Fibroblast of gingiva (primary cell): ENCODE measurements around the gene ETS2.
"Not testable (repeated sequence)": the region's sequence is repeated elsewhere in the genome, so short reads cannot be mapped to it uniquely, and the experiment has no call there.

Source experiments
- DNase-seq: peaks from one replicate; pipeline ENCODE4 v3.0.0-alpha.2; 2011; ENCODE audit warnings: low read depth

ETS2 gene

DNA sequence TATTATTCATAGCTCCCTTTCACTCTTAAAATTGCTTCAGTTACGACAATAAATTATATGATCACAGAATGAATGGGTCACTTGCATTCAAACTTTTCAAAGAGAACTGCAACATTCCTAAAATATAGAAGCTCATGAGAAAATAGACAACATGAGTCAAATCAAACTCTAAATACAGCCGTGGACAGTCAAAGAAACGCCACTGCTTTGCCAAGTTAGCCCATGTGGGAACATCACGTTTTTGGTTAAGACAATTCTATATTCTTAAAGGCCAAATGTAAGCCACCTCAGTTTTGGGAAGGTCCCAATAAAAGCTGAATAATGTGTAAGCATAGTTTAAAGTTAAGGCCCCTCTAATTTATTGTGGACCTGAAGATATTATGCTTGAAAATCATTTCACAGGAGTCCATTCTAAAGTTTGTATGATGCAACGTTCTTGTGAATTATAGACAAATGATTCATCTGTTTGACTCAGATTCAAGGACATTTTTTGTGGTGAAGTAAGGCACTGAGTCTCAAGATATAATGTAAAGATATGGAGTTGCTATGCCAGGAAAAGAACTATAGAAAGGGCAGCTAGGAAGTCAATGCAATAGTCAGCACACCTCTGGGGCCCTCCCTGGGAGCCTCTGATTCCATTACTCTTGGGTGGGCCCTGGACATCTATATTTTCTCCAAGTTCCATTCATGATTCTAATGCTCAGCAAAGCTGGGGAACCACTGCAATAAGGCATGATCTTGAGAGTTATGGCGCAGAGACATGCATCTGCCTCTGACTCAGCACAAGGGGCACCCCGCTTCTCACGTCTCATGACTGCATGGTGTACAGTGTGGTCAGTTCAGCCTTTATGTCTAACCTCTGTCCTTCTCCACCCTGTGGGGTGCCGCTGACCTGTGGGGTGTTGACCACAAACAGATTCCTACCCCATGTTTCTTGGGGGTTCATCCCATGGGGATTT, 33.9 kb downstream of the ETS2 start:
- peak; percentile 78 for DNase-seq

DNA sequence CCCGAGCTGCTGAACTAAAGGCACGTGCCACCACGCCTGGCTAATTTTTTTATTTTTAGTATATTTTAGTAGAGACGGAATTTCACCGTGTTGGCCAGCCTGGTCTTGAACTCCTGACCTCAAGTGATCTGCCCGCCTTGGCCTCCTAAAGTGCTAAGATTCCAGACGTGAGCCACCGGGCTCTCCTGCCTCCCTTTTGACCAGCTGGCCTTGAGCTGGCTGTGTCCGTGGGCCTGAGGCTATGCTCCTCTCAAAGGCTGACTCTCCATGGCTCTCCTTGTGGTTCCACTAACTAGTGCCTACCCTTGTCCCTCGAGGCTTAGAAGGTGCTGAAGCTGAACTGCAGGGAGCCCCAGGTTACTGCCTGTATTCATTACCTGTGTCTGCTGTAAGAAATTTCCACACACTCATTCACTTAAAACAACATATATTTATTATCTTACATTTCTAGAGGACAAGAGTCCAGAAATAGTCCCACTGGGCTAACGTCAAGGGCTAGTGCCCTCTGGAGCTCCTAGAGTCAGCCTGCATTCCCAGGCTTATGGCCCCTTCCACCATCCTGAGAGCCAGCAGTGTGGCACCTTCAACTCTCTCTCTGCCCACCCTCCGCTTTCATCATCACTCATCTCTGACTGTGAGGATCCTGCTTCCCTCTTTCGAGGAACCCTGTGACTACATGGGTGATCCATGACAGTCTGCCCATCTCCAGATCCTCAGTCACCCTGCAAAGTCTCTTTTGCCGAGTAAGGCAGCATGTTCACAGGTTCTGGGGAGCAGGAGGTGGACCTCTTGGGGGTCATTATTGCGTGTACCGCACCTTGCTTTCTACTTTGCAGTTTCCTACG, 34.9 kb downstream of the ETS2 start:
- no peak for DNase-seq

DNA sequence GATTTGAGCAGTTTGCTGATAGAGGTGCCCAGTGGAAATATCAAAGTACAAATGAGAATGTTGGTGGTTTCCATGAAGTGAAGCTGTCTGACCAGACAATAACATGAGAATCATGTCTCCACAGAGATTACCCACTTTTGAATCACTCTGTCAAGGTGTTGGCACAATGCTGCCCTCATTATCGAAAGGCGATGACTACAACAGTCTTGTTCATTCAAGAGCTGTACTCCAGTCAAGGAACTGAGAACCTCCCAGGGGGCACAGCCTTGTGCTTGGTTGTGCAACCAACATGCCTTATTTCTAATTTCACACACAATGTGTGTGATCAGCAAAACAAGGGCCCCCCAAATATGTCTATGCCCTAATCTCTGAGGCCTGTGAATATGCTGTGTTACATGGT, 35.7 kb downstream of the ETS2 start:
- DNase-seq: no peak

DNA sequence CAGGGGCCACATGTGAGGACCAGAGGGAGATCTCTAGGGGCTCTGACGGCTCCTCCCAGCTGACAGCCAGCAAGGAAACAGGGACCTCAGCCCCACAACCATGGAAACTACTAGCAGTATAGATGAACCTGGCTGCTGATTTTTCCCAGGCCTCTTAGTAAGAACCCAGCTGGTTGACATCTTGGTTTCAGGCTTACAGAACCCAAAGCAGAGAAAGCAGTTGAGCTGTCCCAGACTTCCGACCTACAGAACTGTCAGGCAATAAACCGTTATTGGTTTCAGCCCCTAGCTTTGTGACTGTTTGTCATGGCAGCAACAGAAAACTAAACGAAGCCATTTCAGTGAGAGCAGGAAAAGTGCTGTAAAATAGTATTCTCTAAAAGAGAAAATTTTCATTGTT, 36.4 kb downstream of the ETS2 start:
- DNase-seq: no peak

DNA sequence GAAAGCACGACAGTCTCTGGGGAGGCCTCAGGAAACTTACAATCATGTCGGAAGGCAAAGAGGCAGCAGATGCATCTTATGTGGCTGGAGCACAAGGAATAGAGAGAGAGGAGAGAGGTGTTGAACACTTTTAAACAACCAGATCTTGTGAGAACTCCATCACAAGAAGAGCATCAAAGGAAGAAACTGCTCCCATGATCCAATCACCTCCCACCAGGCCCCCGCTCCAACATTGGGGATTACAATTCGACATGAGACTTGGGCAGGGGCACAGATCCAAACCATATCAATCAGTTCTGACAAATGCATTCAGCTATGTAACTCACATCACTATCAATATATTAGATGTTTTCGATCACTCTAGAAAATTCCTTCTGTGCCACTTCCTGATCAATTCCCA, 37.6 kb downstream of the ETS2 start:
- DNase-seq: no peak

DNA sequence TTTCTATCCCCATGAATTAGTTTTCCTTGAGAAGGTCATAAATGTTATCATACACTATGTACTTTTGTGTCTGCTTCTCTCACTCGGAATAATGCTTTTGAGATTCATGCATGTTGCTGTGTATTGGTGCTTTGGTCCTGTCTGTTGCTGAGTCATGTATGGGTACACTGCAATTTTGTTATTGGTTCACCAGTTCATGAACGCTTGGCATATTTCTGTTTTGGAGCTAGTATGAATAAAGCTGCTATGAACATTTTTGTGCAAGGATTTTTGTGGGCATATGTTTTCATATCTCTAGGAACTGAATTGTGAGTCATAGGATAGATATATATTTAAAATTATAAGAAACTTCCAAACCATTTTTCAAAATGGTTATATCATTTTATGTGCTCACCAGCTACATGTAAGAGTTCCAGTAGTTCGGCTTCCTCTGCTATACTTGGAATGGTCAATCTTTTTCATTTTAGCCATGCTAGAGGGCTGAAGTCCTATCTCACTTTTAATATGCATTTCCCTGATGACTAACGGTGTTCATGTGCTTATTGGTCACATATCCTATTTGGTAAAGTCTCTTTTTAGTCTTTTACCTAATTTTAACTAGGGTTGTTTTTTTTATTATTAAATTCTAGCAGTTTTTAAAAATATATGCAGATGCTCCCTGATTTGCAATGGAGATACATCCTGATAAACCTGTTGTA, 38.2 kb downstream of the ETS2 start:
- peak; percentile 84 for DNase-seq

DNA sequence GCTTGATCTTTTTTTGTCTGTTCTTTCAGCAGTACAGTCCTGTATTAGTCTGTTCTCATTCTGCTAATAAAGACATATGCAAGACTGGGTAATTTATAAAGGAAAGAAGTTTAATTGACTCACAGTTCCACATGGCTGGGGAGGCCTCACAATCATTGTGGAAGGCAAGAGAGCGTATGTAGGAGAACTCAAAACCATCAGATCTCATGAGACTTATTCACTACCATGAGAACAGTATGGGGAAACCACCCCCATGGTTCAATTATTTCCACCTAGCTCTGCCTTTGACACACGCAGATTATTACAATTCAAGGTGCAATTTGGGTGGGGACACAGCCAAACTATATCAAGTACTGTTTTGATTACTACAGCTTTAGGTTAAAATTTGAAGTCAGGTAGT, 39.6 kb downstream of the ETS2 start:
- not testable (repeated sequence) for DNase-seq

DNA sequence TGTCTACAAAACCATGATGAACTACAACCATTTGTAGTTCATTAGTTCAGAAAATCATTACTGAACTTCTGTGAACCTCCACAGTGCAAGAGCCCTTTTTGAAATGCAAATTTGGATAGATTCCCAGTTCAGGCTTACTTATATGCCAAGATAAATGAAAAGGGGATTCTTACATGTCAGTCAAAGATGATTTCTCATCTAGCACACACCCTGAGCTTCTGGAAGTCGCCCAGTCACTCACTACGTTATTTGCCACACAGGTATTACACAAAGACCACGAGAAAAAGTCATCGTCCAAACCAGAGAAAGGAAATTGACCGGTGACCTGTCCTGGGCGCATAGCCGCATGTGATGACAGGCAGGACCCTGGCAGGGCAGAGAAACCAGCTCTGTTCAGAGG, 41.8 kb downstream of the ETS2 start:
- peak; percentile 31 for DNase-seq

DNA sequence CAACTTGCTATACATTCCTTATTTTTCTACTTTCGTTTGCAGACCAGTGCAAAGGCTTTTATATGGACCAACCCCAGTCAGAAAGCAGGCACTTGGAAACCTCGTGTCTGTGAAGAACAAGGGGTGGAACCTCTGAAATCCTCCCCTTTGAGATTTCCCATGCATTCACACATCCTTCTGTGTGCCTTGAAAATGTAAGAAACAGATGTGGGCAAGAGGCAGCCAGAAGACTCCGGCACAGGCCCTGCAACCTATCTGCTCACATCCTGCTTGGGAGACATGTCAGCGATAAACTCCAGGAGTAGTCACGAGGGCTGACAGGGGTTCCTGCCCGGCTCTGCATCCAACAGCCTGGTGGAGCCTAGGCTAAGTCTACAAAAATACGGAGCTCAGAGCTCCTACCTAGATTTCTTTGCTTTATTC, 42.5 kb downstream of the ETS2 start:
- DNase-seq: no peak

DNA sequence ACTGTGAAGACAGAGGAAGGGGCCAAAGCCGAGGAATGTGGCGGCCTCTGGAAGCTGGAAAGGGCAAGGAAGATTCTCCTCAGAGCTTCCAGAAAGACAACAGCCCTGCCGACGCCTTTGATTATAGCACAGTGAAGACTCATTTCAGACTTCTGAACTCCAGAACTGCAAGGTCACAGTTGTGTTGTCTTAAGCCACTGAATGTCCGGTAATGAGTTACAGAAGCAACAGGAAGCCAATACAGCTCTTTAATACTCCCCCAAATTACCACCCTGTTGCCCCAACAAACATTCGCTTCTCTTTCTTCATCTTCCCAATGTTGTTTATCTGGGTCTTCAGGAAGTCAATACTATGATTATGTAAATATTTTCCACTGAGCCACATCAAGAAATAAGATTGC, 44.0 kb downstream of the ETS2 start:
- no peak for DNase-seq

DNA sequence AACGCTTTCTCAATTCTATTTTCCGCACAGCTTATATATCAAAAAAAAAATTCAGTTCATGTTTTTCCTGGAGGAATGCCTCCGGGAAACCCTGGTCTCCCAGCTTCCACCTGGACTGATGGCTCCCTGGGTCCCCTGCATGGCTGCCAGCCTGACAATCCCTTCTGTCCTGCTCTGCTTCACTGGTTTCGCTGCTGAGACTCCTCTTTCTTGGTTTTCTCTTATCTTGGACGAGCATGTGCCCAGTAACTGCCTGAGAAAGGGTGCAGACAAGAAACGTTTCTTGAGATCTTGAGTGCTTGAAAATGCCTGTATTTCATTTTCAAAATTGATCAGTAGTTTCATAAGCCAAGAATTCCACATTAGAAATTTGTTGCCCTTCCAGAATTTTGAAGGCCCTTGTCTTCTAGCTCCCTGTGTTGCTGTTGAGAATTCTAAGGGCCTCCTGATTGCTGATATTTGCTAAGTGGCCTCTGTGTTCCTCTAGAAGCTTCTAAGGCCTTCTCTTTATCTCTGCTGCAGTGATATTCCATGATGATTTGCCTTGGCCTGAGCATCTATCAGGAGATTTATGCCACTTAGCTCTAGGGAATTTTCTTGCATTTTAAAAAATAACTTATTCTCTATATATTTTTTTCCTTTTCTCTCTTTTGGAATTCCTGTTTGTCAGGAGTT, 44.7 kb downstream of the ETS2 start:
- no peak for DNase-seq

DNA sequence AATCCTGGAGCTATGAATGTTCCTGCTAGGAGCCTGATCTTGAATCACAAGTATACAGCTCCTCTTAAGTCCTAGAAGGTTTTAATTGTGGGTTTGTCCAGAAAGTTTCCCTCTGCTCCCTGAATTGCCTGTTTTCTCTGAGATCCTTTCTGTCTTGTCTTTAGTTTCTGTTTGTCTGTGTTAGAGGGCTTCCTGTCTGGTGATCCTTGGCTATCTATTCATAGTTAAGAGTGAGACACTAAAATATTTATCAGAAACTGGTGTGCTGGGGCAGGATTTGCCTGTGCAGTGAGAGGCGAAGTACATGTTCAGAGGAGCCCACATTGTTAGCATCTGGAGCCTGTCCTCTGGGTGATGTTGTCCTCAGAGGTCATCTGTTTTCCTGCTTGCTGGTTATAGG, 45.4 kb downstream of the ETS2 start:
- DNase-seq: no peak

DNA sequence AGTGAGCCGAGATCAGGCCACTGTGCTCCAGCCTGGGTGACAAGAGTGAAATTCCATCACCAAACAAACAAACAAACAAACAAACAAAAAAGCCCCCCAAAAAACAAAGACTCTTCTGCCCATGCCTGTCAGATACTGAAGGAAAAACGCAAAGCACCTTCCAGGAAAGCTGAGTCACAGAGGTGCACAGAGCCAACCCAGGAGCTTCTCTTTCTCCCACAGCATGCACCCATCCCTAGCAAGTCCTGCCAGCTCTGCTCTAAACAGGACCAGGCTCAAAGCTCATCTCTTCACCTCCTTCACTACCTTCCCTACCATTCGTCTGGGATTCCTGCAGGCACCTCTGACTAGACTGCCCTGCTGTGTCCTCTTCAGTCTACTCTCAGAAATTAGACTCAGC, 46.5 kb downstream of the ETS2 start:
- DNase-seq: no peak

DNA sequence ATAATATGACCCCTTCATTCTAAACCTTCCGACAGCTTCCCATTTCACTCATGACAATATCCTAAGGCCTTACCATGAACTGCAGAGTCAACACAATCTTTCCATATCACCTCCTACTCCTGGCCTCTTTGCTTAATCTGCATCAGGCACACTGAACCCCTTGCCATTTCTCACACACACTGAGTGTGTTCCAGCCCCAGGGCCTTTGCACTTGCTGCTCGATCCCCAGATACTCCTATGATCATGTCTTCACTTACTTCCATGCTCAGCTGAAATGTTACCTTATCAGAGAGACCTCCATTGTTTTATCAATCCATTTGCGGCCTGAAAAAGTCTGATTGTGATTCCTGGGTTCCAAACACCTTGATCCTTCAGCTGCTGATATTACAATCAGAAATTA, 47.0 kb downstream of the ETS2 start:
- DNase-seq: no peak

DNA sequence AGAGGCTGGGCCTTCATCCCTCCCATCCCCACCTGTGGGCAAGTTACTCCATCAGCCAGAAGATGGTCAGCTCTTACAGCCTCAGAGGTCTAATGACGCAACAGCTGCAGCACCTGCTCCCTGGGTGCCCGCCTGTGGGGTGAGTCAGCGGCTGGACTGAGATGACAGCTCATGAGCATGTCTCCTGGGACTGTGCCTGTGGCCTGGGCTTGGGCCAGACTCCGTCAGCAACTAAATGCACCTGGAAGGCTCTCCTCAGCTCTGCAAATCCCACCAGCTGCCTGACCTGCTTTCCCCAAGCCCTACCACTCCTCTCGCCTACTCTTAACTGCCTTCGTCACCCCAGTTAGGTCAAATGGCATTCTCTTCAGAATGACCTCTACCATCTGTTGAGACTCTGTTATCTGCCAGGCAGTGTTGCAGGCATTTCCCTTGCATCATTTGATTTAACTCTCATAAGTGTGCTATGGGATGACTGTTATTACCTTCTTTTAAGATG, 47.7 kb downstream of the ETS2 start:
- DNase-seq: peak; percentile 31

DNA sequence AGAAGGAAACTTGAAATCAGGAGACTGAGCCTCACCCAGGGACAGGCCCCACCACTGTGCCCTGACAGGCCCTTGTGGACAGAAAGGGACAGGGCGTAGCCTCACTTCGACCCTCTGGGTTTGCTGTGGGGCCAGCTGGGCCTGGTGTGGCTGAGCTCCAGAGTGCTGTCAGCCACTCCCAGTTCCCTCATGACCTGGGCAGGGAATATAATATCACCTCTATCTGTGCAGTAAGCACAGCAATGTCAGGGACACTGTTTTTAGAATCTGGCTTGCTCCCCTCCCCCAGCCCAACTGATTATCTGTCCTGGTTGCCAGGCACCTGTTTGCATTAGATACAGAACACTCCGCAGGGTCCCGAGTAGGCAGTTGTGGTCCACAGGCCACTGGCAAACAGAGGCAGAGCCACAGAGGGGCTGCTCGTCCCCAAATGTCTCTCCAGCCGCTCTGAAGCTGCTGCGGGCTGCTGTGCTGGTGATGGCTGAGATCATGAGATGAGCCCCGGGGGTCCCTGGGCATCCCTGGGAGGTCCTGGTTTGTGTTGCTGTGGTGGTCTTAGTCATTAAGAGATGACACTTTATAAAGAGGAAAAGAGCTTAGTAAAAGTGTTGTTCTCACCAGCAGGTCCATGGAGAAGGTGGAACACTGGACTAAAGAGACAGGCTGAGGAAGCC, 51.6 kb downstream of the ETS2 start:
- DNase-seq: no peak

DNA sequence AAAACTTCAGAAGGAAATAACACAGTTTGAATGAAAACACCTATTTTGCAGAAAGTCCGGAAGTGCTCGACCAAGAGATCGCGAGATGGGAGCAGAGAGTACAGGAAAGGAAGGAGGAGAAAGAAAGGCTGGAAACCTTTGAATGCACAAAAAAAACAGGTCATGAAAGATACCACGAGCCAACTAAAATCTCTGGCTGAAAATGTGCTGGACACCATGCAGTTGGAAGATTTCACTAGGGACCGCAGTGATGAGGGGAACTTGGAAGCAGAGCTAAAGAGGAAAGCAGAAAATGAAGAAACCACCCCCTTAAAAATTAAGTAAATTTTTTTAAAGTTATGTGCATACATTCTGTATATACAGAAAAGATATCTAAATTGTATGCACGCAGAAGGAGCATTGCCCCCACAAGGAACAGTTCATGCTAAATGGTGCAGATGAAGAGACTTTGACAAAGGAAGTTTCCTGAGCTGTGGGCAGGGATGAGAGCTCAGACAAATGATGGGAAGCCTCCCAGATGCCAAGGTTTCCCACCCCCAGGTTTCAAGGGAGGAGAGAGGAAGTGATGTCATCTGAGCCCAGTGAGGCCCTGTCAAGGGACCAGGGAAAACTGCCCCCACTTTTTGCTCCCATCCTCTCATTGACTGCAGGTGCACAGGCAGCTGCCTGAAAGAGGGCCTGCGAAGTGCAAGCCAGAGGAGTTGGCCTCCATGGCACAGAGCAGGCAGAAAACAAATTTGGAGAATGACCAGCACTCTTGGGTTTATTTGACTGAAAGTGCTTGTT, 52.5 kb downstream of the ETS2 start:
- DNase-seq: no peak

DNA sequence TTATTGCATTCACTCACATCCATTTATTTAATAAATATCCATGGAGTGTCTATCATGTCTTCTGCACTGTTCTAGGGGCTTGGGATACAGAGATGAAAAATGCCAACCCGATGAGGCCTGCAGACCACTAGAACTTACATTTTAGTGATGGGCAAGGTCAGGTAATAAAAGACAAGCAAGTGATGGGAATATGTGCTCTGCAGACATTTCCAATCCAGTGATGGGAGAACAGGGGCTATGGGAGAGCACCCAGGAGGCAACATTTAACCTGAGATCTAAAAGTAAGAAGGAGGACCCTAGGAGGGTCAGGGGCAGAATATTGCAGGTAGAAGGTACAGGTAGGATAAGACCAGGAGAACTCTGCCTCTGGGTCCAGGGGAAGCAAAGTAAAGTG, 53.1 kb downstream of the ETS2 start:
- no peak for DNase-seq

DNA sequence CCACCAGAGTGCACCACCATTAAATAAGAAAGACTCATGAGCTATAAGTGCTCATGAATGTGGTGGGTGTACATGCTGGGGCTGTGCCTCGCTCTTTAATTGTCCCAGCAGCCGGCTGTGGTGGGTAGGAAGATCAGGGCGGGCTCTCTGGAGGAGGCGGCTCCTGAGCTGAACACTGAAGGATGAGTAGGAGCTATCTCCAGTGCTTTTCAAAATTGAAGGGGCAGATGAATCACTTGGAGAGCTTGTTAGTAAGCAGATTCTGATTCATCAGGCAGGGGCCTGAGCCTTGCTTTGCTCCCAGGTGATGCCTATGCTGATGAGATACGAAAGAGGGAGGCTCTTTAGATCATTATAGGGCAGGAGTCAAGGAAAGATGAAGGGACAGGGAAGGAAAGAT, 54.1 kb downstream of the ETS2 start:
- DNase-seq: no peak

DNA sequence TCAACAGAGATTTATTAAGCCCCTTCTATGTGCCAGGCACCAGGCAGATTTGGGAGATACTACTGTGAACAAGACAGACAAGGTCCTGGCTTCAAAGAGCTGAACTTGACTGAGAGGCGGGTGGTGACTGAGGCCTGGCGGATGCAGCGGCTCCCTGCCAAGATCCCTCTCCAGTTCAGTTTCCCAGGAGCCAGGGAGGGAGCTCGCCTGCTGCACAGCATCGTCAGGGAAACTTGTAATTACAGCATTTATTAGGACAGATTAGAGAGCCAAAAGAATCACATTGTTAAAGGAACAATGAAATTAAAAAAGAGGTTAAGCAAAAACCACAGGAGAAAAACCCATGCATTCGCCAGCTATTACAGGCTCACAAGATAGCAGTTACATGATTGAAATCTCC, 55.3 kb downstream of the ETS2 start:
- DNase-seq: no peak
